Adipose tissue (tissue), 3 donors: ENCODE data around the gene NCEH1. TPM values are rescaled to one million over a fixed set of nuclear protein-coding genes. Genes with fewer than 3 reads are reported as not detected.
"Not testable (repeated sequence)": the region's sequence is repeated elsewhere in the genome, so short reads cannot be mapped to it uniquely, and the experiment has no call there.

ENCODE experiments used
- H3K27ac ChIP-seq: one replicate; pipeline ENCODE4 v1.5.1; 2013; ENCODE audit warnings: low read depth, low read length
- WGBS, 3 donors: extraction: QIAGEN DNeasy Blood & Tissue Kit; methylation state at CpG; one replicate each; pipeline ENCODE4 v1.1.7; 2013; 5-methylcytosine and 5-hydroxymethylcytosine counted together
- polyA plus RNA-seq, 3 donors: library from polyadenylated mRNA; stranded (reverse); fragments of 200-250 nt; gene quantifications; one replicate each; pipeline ENCODE4 v1.2.3, GENCODE V29; 2013
- donor health status: healthy with polysubstance abuse.
- donor health status: Bipolar disorder and iron deficiency.
- donor health status: healthy.

Gene NCEH1
- polyA plus RNA-seq, 3 donors, result 2.0 to 3.0 (median 2.2) TPM

DNA sequence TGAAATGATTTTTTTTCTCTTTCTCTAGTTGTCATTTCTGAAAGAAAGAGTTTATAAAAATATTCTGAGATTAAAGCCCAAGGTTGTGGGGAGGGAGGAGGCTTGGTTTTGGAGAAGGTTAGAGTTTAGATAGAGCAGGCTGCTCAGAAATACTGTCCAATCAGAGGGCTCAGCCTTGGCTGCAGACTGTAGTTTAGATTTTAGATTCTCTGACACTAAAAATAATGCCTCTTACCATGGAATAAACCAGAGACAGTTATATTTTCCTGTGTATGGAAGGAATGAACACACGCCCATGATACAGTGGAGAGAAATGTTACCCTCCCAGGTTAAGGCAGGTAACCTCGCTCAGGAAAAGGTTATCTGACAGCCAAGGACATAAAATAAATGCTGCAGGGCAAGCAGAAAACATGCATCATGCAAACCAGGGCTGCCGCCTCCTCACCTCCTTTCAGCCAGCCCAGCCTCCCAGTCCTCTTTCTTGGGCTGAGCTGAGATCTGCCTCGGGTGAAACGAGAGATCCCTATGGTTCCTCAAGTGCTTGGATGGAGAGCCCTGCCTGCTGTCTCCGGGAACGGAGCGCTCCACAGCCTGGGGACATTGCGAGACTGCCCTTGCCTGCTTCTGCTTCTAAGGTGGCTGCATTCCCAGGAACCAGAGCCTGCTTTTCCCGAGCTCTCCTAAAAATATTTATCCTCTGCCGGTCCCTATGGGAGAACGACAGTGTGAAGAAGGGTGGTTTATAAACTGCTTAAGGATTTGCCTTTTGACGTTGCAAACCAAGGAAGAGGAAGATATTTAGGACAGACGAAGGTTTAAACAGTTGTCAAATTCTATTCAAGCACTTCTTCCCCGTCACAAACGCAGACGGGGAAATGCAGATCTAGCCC is 848 bp downstream of the NCEH1 start:
- 1 to 4% (median 3%) methylated on average over 17 of the region's 17 CpGs for WGBS, 3 donors
- H3K27ac ChIP-seq, result no peak overlapping the region

DNA sequence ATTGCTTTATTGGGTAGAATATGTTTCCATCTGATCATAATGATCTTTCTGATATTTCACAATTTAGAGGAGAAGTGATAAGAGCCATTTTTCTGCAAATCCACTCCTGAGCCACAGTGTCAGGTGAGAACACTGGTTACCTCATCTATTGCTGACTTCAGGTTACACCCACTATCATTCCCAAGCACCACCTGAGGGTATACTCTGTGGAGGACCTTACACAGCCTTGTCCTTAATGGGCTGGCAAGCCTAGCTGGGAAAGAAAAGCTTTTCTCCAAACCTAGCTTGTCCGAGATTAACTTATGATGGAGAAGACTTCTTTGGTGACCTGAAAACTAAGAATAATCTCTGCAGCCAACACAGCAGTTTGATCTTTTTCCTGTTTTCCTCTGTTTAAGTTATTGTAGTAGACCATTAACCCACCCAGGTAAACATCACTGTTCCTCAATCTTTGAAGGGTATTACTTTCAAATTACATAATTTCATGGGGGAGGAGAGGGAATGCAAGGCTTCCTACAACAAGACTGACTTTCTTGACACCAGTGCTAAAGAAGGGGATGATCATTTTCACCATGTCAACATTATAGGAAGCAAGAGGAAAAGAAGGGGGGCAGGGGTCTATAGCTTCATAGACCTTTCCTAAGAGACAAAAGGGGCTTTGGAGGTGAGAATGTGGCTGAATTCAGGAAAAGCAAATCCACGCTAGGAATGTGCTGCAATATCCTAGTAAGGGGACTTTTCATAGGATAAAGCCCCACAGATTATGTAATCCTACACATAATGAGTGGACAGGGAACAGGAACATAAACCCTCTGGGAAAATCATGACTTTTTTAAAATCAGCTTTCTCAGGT is 1.7 kb downstream of the NCEH1 start:
- H3K27ac ChIP-seq, result no peak overlapping the region
- 80 to 87% (median 80%) methylated on average over 2 of the region's 2 CpGs for WGBS, 3 donors

DNA sequence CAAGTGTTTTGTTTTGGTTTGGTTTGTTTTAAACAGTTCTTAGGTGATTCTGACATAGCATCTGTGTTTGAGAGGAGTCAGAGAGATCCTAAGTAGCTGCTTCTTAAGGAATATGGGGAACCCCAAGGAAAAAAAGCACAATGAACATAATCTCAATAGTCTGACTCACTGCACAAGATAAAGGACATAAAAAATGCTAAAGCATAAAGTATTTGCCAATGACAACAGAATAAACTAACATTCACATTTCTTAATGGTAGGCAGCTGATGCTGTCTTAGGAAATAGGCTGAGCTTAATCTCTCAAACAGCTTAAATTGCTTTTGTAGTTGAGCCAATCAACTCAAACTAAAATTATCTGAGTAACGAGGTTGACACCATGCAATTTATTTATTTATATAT is 2.9 kb downstream of the NCEH1 start:
- no peak overlapping the region for H3K27ac ChIP-seq
- 75 to 90% (median 86%) methylated on average over 1 of the region's 1 CpG for WGBS, 3 donors

DNA sequence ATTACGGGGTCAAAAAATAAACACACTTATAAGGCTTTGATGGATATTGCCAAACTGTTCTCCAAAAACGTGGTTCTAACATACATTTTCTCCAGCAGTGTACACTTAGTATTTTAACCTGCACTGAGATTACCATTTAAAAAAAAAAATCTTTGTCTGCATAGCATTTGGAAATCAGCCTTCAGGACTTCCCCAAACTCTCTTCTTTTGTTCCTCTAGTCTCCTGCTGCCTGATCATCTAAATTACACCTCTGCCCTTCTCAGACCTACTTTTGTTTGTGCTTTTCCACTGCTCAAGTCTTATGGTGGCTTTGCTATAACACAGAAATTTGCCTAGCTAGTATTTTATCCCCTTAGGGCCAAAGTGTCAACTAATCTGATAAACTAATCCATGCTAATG is 3.8 kb downstream of the NCEH1 start:
- no peak overlapping the region for H3K27ac ChIP-seq
- WGBS, 3 donors, result 76 to 81% (median 80%) methylated on average over 2 of the region's 2 CpGs

DNA sequence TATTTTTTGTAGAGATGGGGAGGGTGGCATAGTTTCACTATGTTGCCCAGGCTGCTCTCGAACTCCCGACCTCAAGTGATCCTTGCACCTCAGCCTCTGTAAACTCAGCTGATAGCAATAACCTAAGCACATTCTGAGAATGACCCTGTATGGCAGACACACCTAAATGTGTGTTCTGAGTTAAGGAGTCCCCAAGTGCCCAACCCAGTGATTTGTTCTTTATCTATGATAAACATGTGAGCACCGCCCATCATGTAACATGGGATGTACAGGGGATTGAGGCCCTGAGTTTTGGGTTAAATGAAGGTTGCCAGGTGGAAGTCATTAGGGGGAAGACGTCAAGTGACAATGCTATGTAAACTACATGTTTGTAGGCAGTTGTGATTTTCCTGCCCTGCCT is 5.7 kb downstream of the NCEH1 start:
- H3K27ac ChIP-seq, result no peak overlapping the region
- 85 to 93% (median 92%) methylated on average over 4 of the region's 4 CpGs for WGBS, 3 donors

DNA sequence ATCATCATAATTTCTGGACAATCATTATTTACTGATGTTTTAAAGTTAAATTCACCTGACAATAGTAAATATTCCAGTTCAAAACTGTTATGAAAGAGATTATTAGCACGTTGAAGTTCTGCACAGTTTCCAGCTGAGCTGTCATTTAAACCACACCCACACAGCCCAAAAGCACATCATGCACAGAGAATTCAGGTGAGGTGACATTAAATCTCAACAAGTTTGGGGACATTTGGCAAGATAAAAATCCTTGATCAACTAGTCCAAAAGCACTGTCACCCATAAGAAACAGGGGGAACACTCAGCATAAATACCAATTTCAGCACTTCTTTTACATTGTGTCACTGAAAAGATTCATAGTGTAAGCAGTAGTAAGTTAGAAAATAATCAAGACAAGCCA is 6.9 kb downstream of the NCEH1 start:
- WGBS, 3 donors, result 8 to 27% (median 27%) methylated on average over 1 of the region's 1 CpG

DNA sequence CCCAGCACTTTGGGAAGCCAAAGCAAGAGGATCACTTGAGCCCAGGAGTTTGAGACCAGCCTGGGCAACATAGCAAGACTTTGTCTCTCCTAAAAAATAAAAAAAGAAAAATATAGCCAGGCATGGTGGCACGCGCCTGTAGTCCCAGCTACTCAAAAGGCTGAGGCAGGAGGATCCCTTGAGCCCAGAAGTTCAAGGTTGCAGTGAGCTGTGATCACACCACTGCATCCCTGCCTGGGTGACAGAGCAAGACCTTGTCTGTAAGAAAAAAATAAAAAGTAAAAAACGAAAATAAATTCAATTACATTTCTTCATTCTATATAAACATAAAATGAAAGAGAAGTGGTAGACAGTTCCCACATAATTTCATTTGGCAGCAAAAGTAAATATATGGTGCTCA is 8.1 kb downstream of the NCEH1 start:
- H3K27ac ChIP-seq, result not testable (repeated sequence)
- WGBS, 3 donors, result 84 to 94% (median 91%) methylated on average over 3 of the region's 3 CpGs

More for the DNA sequence above, 6.9 kb downstream of the NCEH1 start:
- no peak overlapping the region for H3K27ac ChIP-seq

DNA sequence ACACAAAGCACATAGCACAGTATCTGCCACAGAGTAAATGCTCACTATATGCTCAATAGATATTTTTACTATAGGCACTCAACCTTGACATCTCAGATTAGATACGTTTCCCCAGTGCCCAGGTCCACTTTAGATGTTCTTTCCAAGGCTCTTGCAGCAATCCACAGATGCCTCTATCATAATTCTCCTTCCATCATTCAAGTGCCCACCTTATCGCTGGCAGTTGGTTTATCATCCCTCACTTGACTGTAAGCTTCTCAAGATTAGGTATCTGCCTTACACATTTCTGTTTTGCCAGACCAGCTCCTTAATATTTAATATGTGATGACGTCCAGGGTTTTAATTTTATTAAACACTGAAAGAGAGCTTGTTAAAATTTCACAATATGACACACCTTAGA is 8.6 kb downstream of the NCEH1 start:
- no peak overlapping the region for H3K27ac ChIP-seq
- WGBS, 3 donors, result 69 to 90% (median 90%) methylated on average over 3 of the region's 3 CpGs

DNA sequence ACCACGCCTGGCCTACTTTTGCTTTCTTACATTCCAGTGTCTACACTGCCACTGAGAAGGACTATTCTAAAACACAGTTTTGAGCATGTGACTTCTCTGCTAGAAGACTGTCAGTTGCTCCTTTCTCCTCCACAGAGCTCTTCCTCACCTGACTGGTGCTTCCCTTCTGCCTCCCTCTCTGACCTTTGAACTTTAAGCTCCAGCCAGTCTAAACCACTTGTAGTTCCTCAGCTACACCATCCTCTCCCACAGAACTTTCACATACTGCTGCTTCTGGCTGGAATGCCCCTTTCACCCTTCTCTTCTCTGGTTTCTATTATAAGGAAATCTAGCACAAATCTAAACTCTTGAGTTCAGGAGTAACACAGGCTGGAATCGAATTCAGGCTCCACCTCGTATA is 9.1 kb downstream of the NCEH1 start:
- no peak overlapping the region for H3K27ac ChIP-seq
- 89 to 92% (median 91%) methylated on average over 3 of the region's 3 CpGs for WGBS, 3 donors

DNA sequence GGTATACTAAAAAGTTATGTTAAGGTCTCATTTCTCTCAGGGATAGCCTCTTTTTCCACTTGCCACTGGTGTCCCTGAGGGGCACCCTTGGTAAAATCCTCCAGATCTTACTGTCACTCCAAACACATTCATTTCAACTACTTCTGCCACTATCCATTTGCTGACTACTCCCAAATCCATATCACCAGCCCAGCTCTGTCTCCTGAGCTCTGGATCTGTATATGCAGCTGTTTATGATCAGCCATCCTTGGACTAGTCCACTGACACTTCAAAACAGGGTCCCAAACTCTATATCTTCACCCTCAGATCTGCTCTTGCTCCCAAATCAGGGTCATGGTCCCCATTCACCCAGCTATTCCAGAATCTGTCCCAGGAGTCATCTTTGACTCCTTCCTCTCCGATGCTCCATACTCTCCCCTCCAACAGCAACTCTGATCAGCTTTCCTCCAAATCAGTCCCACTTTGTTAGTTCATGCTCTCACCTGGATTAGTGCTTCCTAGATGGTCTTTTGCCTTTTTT is 9.9 kb downstream of the NCEH1 start:
- 94 to 100% (median 95%) methylated on average over 1 of the region's 1 CpG for WGBS, 3 donors
- H3K27ac ChIP-seq, result no peak overlapping the region

DNA sequence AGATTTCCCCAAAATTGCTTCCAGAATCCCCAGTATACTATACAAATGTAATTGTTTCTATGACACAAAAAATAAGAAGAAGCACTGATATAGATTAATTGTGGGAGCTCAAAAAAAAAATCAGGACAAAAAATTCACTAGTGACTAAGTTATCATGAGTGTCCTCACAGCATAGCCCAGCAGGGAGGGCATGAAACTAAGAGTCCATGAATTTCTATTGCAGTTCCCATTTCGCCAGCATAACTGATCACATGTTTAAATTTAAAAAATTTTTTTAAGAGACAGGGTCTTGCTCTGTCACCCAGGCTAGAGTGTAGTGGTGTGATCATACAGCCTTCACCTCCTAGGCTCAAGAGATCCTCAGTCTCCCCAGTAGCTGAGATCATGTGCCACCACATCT is 10.6 kb downstream of the NCEH1 start:
- WGBS, 3 donors, result 87 to 95% (median 94%) methylated on average over 1 of the region's 1 CpG
- H3K27ac ChIP-seq, result no peak overlapping the region

DNA sequence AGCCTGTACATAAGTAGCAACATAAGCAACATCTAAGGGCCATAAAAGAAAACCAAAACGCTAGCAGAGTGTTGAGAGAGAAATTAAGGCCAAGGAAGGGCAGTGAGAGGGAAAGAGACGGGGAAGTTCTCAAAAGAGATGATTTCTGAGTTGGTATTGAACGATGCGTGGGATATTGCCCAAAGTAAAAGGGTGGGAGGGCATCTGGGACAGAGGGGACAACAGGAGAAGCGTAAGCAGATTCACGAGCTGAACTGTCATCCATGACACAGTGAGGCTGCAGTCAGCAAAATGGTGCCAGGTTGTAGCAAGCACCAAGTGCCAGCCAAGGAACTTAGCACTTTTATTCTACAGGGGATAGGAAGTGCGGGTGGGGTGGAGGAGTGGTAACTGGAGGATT is 11.8 kb downstream of the NCEH1 start:
- no peak overlapping the region for H3K27ac ChIP-seq
- 84 to 89% (median 85%) methylated on average over 7 of the region's 7 CpGs for WGBS, 3 donors

DNA sequence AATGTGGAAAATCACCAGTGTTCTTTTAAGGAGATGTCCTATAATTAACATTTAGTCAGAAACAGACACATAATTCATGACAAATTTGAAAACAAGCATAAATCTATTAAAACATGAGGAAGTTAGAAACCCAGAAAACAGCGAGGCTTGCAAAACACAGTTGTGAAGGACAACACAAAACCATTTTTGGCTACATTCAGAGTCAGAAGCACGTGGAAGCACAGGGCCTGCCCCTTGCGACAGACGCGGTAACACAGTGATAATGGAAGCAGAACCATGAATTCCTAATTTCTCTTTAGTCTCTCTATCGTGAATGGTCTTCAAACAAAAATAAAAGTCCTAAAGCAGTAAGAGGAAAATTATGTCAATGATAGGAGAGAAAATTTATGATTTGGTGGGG is 12.2 kb downstream of the NCEH1 start:
- H3K27ac ChIP-seq, result no peak overlapping the region
- WGBS, 3 donors, result 53 to 77% (median 65%) methylated on average over 6 of the region's 6 CpGs

DNA sequence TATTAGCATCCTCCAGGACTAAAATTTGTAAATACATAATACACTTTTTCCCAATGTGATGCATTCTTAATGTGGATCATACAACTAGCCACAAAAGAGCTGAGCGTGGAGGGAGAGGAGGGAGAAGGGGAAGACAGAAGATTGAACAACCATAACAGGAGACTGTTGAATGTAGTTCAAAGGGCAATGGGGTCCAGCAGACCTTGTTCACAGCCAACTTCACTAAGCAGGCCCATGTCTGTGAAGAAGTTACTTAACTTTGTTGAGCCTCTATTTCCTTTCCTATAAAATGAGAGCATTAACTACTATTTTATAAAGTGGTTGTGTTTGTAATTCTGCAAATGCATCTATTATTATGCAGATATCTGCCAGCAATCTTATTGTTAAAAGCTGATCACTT is 13.3 kb downstream of the NCEH1 start:
- 65 to 85% (median 81%) methylated on average over 1 of the region's 1 CpG for WGBS, 3 donors
- no peak overlapping the region for H3K27ac ChIP-seq

DNA sequence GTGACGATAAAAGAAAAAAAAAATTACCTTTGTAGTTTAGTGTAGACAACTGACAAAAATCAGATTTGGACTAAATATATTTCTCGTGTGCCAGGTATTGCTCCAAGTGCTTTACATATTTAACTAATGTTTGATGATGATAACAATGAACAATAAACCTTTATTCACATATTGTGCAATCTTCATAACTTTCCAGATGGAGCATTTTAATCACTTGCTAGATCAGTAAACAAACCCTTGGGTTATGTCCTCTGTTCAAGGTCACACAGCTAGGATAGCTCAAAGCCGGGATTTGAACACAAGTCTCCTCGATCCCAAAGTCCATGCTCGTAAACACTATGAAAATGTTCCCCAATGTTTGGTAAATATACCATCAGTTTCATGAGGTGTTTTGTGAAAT is 14.5 kb downstream of the NCEH1 start:
- no peak overlapping the region for H3K27ac ChIP-seq
- whole genome bisulfite sequencing, 3 donors, result 33 to 90% (median 83%) methylated on average over 5 of the region's 5 CpGs

DNA sequence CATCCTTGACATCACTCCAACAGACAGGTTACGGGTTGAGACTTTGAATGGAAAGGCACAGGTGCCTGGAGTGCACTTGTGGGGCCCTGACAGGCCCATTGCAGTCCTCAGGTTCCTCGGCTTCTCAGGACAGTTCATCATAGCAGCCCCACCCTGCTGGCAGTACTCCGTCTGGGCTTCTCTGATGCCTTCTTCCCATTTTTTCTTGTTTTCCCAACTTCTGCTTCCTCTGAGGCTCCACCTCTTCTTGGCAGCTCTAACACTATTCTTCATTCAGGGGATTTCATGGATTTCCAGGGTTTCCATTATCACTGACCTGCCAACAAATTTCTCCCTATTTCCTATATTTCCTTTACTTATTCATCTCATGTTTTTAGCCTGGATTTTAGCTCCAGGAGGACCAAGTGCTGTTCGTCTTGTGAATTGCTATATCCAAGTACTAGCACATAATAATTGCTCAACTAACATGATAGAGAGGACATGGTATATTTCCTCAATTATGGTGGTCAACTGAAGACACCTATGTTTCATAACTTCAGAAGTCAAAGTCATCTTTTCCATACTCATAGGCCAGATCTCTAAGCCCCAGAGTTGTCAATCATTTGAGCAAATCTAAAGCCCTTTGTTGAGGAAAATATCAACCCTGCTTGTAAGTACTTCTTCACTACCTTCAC is 16.2 kb downstream of the NCEH1 start:
- 62 to 87% (median 64%) methylated on average over 4 of the region's 4 CpGs for WGBS, 3 donors
- no peak overlapping the region for H3K27ac ChIP-seq

DNA sequence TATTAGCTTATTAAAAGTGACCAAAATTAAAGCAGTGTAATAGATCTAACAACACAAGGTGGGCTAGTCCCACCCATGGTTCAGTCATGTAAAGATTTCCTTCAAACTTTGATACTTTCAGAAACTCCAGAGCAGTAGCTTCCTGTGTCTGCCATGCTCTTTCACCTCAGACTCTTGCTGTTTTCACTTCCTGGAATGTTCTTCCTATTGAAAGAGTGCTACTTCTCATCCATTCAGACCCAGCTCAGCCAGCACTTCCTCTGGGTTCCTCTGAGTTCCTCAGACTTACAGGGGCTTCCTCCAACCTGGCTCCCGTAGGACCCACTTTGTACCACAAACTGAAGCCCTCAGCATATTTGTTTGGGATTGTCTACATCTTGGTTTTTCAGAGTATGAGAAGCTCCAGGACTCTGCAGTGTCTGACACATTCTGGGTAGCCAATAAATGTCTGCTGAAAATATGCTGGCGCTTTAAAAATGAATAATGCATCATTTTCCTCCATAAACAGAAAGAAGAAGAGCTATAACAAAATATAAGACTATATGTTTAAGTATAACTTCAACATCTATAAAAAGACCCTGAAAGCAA is 18.0 kb downstream of the NCEH1 start:
- H3K27ac ChIP-seq, result no peak overlapping the region

DNA sequence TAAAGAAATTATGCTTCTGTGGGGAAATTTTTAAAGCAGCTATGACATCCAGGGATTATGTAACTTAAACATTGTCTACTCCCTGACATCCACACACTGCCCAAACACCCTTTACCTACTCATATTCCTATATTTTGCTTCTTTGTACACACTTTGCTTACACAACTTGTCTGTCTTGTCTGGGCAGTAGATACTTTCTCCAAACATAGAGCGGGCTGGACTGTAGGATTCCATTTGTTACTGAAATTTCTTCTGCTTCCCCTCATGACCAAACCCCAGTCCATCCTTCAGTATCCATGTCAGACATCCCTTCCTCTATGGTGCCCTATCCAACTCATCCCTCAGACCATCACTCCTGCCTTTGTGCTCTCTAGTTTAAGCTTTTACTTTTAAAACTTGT is 19.9 kb downstream of the NCEH1 start:
- H3K27ac ChIP-seq, result no peak overlapping the region
- WGBS, 3 donors, result 79 to 88% (median 83%) methylated on average over 1 of the region's 1 CpG

More for the DNA sequence above, 18.0 kb downstream of the NCEH1 start:
- WGBS, 3 donors, result 54 to 89% (median 70%) methylated on average over 2 of the region's 2 CpGs
